IPS DF 6.9 (cell line): ENCODE data around the gene CACNA1C.
"Not testable (repeated sequence)": the region's sequence is repeated elsewhere in the genome, so short reads cannot be mapped to it uniquely, and the experiment has no call there.

ENCODE experiments used
- DNase-seq: peaks from one replicate; pipeline ENCODE4 v3.0.0-alpha.2; 2013; ENCODE audit warnings: low read depth, low spot score
- H3K27ac ChIP-seq: one replicate; pipeline ENCODE4 v1.5.1; 2013; ENCODE audit warnings: low read length, control low read depth
- H3K27me3 ChIP-seq: 2 replicates; pipeline ENCODE4 v1.6.1; 2013; ENCODE audit warnings: mild to moderate bottlenecking, low read length; ENCODE audit not compliant: control insufficient read depth, insufficient read depth
- H3K36me3 ChIP-seq: 2 replicates; pipeline ENCODE4 v1.6.1; 2013; ENCODE audit warnings: low read length; ENCODE audit not compliant: control insufficient read depth, insufficient read depth
- H3K4me1 ChIP-seq: 2 replicates; pipeline ENCODE4 v1.6.1; 2013; ENCODE audit warnings: low read length; ENCODE audit not compliant: control insufficient read depth, insufficient read depth
- H3K4me3 ChIP-seq: 2 replicates; pipeline ENCODE4 v1.5.1; 2013; ENCODE audit warnings: mild to moderate bottlenecking, low read length
- H3K9me3 ChIP-seq: 2 replicates; pipeline ENCODE4 v1.6.1; 2013; ENCODE audit warnings: low read length, inconsistent platforms; ENCODE audit not compliant: control insufficient read depth, insufficient read depth
- WGBS: extraction: QIAGEN DNeasy Blood & Tissue Kit; methylation state at CpG from one replicate; pipeline ENCODE4 v1.1.7; 2013; ENCODE audit warnings: mixed read lengths, missing lambda C conversion rate; ENCODE audit not compliant: insufficient read length, insufficient coverage; 5-methylcytosine and 5-hydroxymethylcytosine counted together

The CACNA1C gene

GRCh38 chr12:2248087-2248900, 195.5 kb downstream of the CACNA1C start:
- H3K27me3 ChIP-seq, result no peaks in the 10 kb centered on the region
- no peaks in the 10 kb centered on the region for H3K36me3 ChIP-seq
- H3K27ac ChIP-seq, result no peak overlapping the region
- no CpG with 5 or more reads among the region's 17 CpGs for WGBS
- H3K4me1 ChIP-seq, result peaks cover 6% of the 10 kb centered on the region
- no peaks in the 10 kb centered on the region for H3K9me3 ChIP-seq
- H3K4me3 ChIP-seq, result no peak overlapping the region
- no peak for DNase-seq

GRCh38 chr12:2248901-2249381, 196.2 kb downstream of the CACNA1C start:
- WGBS, result no CpG with 5 or more reads among the region's 8 CpGs
- no peaks in the 10 kb centered on the region for H3K9me3 ChIP-seq
- DNase-seq, result no peak
- peaks cover 6% of the 10 kb centered on the region for H3K4me1 ChIP-seq
- H3K27me3 ChIP-seq, result no peaks in the 10 kb centered on the region
- no peak overlapping the region for H3K4me3 ChIP-seq
- H3K27ac ChIP-seq, result no peak overlapping the region
- no peaks in the 10 kb centered on the region for H3K36me3 ChIP-seq

- Histone ChIP-seq H3K27ac (no peak overlapping the region), H3K36me3 (no peaks in the 10 kb centered on the region), H3K4me1 (peaks cover 3% of the 10 kb centered on the region), H3K4me3 (no peak overlapping the region), H3K9me3 (no peaks in the 10 kb centered on the region; the same call in 1 of the 2 replicates), H3K27me3 (no peaks in the 10 kb centered on the region)
- no peak for DNase-seq
- WGBS, result no CpG with 5 or more reads among the region's 5 CpGs
These were observed 198.0 kb downstream of the CACNA1C start for GRCh38 chr12:2250797-2251196.

GRCh38 chr12:2251526-2252209, 198.9 kb downstream of the CACNA1C start:
- no CpG with 5 or more reads among the region's 8 CpGs for WGBS
- H3K27me3 ChIP-seq, result no peaks in the 10 kb centered on the region
- no peaks in the 10 kb centered on the region for H3K4me1 ChIP-seq
- H3K27ac ChIP-seq, result no peak overlapping the region
- H3K9me3 ChIP-seq, result no peaks in the 10 kb centered on the region; the same call in 1 of the 2 replicates
- DNase-seq, result no peak
- no peak overlapping the region for H3K4me3 ChIP-seq
- H3K36me3 ChIP-seq, result no peaks in the 10 kb centered on the region

GRCh38 chr12:2255311-2255710, 202.5 kb downstream of the CACNA1C start:
- no peaks in the 10 kb centered on the region; the same call in 1 of the 2 replicates for H3K9me3 ChIP-seq
- no peak overlapping the region for H3K4me3 ChIP-seq
- H3K4me1 ChIP-seq, result no peaks in the 10 kb centered on the region
- WGBS, result no CpG with 5 or more reads among the region's 2 CpGs
- no peaks in the 10 kb centered on the region for H3K36me3 ChIP-seq
- no peaks in the 10 kb centered on the region for H3K27me3 ChIP-seq
- no peak overlapping the region for H3K27ac ChIP-seq
- no peak for DNase-seq

- H3K27ac ChIP-seq, H3K4me1 ChIP-seq, H3K4me3 ChIP-seq, H3K36me3 ChIP-seq, H3K27me3 ChIP-seq, H3K9me3 ChIP-seq: not testable (repeated sequence)
- WGBS, result no CpG with 5 or more reads among the region's 9 CpGs
- DNase-seq, result peak; percentile 39
These were observed 202.9 kb downstream of the CACNA1C start for GRCh38 chr12:2255731-2256130.

- Histone ChIP-seq H3K27me3 (no peaks in the 10 kb centered on the region), H3K4me1 (no peaks in the 10 kb centered on the region), H3K4me3 (no peak overlapping the region), H3K27ac (no peak overlapping the region), H3K9me3 (no peaks in the 10 kb centered on the region; the same call in 1 of the 2 replicates), H3K36me3 (no peaks in the 10 kb centered on the region)
- WGBS, result no CpG with 5 or more reads among the region's 6 CpGs
- DNase-seq, result no peak
These were observed 203.7 kb downstream of the CACNA1C start for GRCh38 chr12:2256453-2256852.

- H3K27ac ChIP-seq, result no peak overlapping the region
- no CpG with 5 or more reads among the region's 7 CpGs for WGBS
These were observed 204.1 kb downstream of the CACNA1C start for GRCh38 chr12:2256915-2257314.

GRCh38 chr12:2258025-2258424, 205.2 kb downstream of the CACNA1C start:
- WGBS, result no CpG with 5 or more reads among the region's 2 CpGs
- Histone ChIP-seq H3K27ac (no peak overlapping the region), H3K27me3 (no peaks in the 10 kb centered on the region), H3K36me3 (no peaks in the 10 kb centered on the region), H3K4me1 (no peaks in the 10 kb centered on the region), H3K4me3 (no peak overlapping the region), H3K9me3 (no peaks in the 10 kb centered on the region; the same call in 1 of the 2 replicates)
- no peak for DNase-seq

More at GRCh38 chr12:2256915-2257314, 204.1 kb downstream of the CACNA1C start:
- no peaks in the 10 kb centered on the region; the same call in 1 of the 2 replicates for H3K9me3 ChIP-seq
- H3K27me3 ChIP-seq, result no peaks in the 10 kb centered on the region
- H3K4me3 ChIP-seq, result no peak overlapping the region
- no peak for DNase-seq
- H3K36me3 ChIP-seq, result no peaks in the 10 kb centered on the region
- H3K4me1 ChIP-seq, result no peaks in the 10 kb centered on the region

- Histone ChIP-seq H3K27me3 (no peaks in the 10 kb centered on the region), H3K9me3 (no peaks in the 10 kb centered on the region; the same call in 1 of the 2 replicates), H3K27ac (no peak overlapping the region), H3K36me3 (no peaks in the 10 kb centered on the region), H3K4me1 (no peaks in the 10 kb centered on the region), H3K4me3 (no peak overlapping the region)
- no peak for DNase-seq
- no CpG with 5 or more reads among the region's 4 CpGs for WGBS
These were observed 206.6 kb downstream of the CACNA1C start for GRCh38 chr12:2259369-2259768.
